ENCODE measurements around the gene CNTFR.

The CNTFR gene

GRCh38 chr9:34590381-34591247 lies 1.1 kb upstream of the CNTFR start:
- DNase-seq (ENCODE audit: extremely low read depth in 1 of 2, low read depth in 1 of 2): no peak

- DNase-seq (ENCODE audit: extremely low read depth in 1 of 2, low read depth in 1 of 2): no peak
These were observed 571 bp downstream of the CNTFR start for GRCh38 chr9:34588671-34589635.

GRCh38 chr9:34587271-34587670 lies 2.3 kb downstream of the CNTFR start:
- DNase-seq (ENCODE audit: extremely low read depth in 1 of 2, low read depth in 1 of 2): no peak

GRCh38 chr9:34585946-34586669 lies 3.4 kb downstream of the CNTFR start:
- DNase-seq (ENCODE audit: extremely low read depth in 1 of 2, low read depth in 1 of 2): no peak

- DNase-seq (ENCODE audit: extremely low read depth in 1 of 2, low read depth in 1 of 2): no peak
These were observed 4.6 kb downstream of the CNTFR start for GRCh38 chr9:34584970-34585369.

GRCh38 chr9:34582787-34583186 lies 6.7 kb downstream of the CNTFR start:
- no peak for DNase-seq (ENCODE audit: extremely low read depth in 1 of 2, low read depth in 1 of 2)

- DNase-seq (ENCODE audit: extremely low read depth in 1 of 2, low read depth in 1 of 2): no peak
These were observed 8.2 kb downstream of the CNTFR start for GRCh38 chr9:34581318-34581717.

GRCh38 chr9:34580358-34580757 lies 9.2 kb downstream of the CNTFR start:
- no peak for DNase-seq (ENCODE audit: extremely low read depth in 1 of 2, low read depth in 1 of 2)

GRCh38 chr9:34579808-34580163 lies 9.7 kb downstream of the CNTFR start:
- DNase-seq (ENCODE audit: extremely low read depth in 1 of 2, low read depth in 1 of 2): no peak

- DNase-seq (ENCODE audit: extremely low read depth in 1 of 2, low read depth in 1 of 2): no peak
These were observed 10.3 kb downstream of the CNTFR start for GRCh38 chr9:34579104-34579807.

- no peak for DNase-seq (ENCODE audit: extremely low read depth in 1 of 2, low read depth in 1 of 2)
These were observed 11.1 kb downstream of the CNTFR start for GRCh38 chr9:34578241-34579103.

GRCh38 chr9:34577400-34578240 lies 11.9 kb downstream of the CNTFR start:
- DNase-seq (ENCODE audit: extremely low read depth in 1 of 2, low read depth in 1 of 2): no peak

- DNase-seq (ENCODE audit: extremely low read depth in 1 of 2, low read depth in 1 of 2): no peak
These were observed 12.7 kb downstream of the CNTFR start for GRCh38 chr9:34576597-34577399.

GRCh38 chr9:34575862-34576596 lies 13.5 kb downstream of the CNTFR start:
- DNase-seq (ENCODE audit: extremely low read depth in 1 of 2, low read depth in 1 of 2): no peak

GRCh38 chr9:34575241-34575640 lies 14.3 kb downstream of the CNTFR start:
- DNase-seq (ENCODE audit: extremely low read depth in 1 of 2, low read depth in 1 of 2): no peak

GRCh38 chr9:34574571-34574970 lies 15.0 kb downstream of the CNTFR start:
- no peak for DNase-seq (ENCODE audit: extremely low read depth in 1 of 2, low read depth in 1 of 2)

Measured in activated CD8-positive, alpha-beta memory T cell treated with anti-CD3 and anti-CD28 coated beads for 1 hour (primary cell).